VCaP (cell line): ENCODE results near the gene CD19.
"Not testable (repeated sequence)": the region's sequence is repeated elsewhere in the genome, so short reads cannot be mapped to it uniquely, and the experiment has no call there.

Source experiments
- H3K27ac ChIP-seq: fragments of 450-650 bp; 2 replicates; pipeline ENCODE4 v1.5.1; 2017
- CTCF ChIP-seq: fragments of 450-650 bp; conservative IDR thresholded peaks from 2 replicates; pipeline ENCODE4 v1.5.1; 2017; ENCODE audit warnings: mild to moderate bottlenecking, moderate library complexity

CD19 gene

GRCh38 chr16:28931801-28932225 is at the start of gene CD19:
Gene CD19, plus strand, starts transcription at chr16:28931971. Its CDS starts 30 bp downstream, at chr16:28932001.
- H3K27ac ChIP-seq, result no peak within 1 kb of the TSS

GRCh38 chr16:28882551-28883160 is 49.1 kb upstream of the CD19 start:
- H3K27ac ChIP-seq, result no peak overlapping the region
- TF ChIP-seq CTCF, result no peak

More at GRCh38 chr16:28931801-28932225, at the start of gene CD19:
- TF ChIP-seq CTCF, result no peak

GRCh38 chr16:28883221-28883996 is 48.4 kb upstream of the CD19 start:
- TF ChIP-seq CTCF, result no peak
- H3K27ac ChIP-seq, result no peak overlapping the region

GRCh38 chr16:28884045-28884444 is 47.7 kb upstream of the CD19 start:
- no peak overlapping the region for H3K27ac ChIP-seq
- TF ChIP-seq CTCF, result no peak

- H3K27ac ChIP-seq, result no peak overlapping the region
- no peak for TF ChIP-seq CTCF
Observed at GRCh38 chr16:28886945-28887344, 44.8 kb upstream of the CD19 start.

- not testable (repeated sequence) for H3K27ac ChIP-seq
Observed at GRCh38 chr16:28890355-28890754, 41.4 kb upstream of the CD19 start.

GRCh38 chr16:28891964-28892890 is 39.5 kb upstream of the CD19 start:
- TF ChIP-seq CTCF, result no peak
- H3K27ac ChIP-seq, result no peak overlapping the region
